NCI-H748 treated with DMSO at 0.1 percent for 48 hours (cell line): ENCODE measurements around the gene RFPL4A.
A peak's percentile ranks its signal among the peaks of the same experiment; 100 is the strongest.
"Not testable (repeated sequence)": the region's sequence is repeated elsewhere in the genome, so short reads cannot be mapped to it uniquely, and the experiment has no call there.

Experiments
- DNase-seq: peaks from one replicate; lab custom pipeline; 2025; lab: John Stamatoyannopoulos, UW

The RFPL4A gene

DNA sequence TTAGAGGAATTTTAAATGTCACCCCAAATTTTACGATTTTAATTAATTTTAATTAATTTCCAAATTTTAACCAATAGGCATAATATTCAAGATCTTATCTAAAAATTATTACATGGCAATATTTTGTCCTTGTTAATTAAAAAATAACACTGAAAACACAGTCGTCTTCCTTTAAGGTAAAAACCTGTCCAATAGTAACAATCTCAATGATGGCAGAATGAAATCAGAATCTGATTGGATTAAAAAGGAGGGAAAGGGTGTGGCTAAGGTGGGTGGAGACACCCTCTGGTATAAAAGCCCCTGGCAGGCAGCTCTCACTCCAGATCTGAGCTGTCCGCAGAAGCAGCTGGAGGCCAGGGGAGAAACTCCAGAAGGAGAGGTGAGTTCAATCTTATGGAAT, at the start of gene RFPL4A:
TSS of gene RFPL4A (plus strand) at position 301 of the 400 bp plus-strand sequence. CDS start 2,704 bp downstream, outside the sequence.
- not testable (repeated sequence) for DNase-seq

DNA sequence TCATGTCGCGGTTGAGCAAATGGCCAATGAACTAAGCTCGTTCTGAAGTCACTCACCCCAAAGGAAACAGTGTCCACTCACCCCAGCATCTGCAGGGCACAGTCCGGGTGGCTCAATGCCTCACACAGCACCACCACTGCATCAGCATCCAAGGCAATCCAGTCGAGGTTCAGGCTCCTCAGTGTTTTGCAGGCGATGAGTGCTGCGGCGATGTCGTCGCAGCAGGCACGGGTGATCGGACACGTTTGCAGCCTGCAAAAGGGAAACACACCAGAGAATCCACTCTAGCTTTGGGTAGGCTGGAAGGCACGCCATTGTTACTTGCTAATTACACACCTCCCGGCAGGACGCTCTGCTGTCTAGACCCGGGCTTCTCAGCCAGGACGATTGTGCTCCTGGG, 47.2 kb upstream of the RFPL4A start:
- DNase-seq, result no peak

DNA sequence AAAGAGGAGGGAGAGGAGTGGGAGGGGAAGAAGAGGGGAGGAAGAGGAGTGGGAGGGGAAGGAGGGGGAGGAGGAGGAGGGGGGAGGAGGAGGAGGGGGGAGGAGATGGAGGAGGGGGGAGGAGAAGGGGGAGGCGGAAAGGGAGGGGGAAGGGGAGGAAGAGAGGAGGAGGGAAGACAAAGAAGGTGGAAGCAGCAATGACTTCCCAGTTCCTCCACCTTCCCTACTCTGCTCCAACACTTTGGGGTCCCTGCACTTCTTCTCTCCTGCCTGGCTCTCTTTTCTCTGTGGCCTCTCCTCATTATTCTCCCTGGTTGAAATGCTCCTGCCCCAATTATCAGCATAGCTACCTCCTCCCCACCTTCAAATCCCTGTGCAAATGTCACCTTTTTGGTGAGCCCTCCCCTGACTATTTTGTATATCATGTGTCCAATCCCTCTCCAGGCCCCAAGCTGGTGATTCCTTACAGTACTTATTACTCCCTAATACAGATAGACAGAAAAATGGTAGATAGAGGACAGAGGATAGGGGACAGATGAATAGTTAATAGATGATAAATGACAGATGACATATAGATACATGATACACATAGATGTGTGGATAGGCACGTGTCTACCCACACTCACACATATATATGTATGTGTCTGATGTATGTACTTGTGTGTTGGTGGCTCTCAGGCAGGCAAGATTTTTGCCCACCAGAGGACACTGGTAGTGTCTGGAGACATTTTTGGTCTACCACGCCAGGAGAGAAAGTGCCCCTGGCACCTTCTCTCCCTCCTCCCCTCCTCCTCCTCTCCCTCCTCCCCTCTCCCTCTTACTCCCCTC, 45.9 kb upstream of the RFPL4A start:
- DNase-seq, result no peak

DNA sequence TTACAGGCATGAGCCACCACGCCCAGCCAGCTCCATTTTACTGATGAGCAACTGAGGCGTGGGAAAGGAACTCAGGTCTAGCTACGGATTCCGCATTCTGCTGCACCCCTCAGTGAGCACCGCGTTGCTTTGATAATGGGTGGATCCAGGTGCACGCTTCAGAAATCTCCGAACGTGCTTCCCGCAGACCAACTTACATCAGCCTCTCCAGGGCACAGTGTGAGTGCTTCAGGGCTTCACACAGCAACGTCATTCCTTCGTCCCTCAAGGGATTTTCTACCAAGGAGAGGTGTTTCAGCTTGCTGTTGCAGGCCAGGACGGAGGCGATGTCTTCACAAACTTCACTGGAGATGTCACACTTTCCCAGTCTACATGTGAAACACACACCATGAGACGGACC, 42.4 kb upstream of the RFPL4A start:
- DNase-seq, result no peak

DNA sequence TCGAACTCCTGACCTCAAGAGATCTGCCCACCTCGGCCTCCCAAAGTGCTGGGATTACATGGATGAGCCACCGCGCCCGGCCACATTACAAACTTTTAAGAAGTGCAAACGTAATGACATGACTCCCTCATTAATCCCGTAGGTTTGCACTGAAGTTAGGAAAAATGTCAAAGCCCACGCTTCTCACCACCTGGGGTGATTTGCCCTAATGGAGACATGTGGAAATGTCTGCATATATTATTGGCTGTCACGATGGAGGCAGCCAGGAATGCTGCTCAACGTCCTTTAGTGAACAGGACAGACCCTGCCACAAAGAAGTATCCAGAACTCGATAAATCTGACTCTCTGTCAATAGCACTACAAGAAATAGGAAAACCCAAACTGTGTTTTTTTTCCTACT, 41.6 kb upstream of the RFPL4A start:
- DNase-seq, result no peak

DNA sequence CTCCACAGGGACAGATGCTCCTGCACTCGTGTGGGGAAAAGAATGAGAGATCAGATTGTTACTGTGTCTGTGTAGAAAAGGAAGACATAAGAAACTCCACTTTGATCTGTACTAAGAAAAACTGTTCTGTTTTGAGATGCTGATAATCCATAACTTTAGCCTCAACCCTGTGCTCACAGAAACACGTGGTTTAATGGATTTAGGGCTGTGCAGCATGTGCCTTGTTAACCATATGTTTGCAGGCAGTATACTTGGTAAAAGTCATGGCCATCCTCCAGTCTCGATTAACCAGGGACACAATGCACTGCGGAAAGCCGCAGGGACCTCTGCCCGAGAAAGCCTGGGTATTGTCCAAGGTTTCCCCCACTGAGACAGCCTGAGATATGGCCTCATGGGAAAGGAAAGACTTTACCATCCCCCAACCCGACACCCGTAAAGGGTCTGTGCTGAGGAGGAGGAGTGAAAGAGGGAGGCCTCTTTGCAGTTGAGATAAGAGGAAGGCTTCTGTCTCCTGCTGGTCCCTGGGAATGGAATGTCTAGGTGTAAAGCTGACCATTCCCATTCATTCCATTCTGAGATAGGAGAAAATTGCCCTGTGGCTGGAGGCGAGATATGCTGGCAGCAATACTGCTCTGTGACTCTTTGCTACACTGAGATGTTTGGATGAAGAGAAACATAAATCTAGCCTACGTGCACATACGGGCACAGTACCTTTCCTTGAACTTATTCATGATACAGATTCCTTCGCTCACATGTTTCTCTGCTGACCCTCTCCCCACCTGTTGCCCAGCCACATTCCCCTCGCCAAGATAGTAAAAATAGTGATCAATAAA, 40.8 kb upstream of the RFPL4A start:
- not testable (repeated sequence) for DNase-seq

DNA sequence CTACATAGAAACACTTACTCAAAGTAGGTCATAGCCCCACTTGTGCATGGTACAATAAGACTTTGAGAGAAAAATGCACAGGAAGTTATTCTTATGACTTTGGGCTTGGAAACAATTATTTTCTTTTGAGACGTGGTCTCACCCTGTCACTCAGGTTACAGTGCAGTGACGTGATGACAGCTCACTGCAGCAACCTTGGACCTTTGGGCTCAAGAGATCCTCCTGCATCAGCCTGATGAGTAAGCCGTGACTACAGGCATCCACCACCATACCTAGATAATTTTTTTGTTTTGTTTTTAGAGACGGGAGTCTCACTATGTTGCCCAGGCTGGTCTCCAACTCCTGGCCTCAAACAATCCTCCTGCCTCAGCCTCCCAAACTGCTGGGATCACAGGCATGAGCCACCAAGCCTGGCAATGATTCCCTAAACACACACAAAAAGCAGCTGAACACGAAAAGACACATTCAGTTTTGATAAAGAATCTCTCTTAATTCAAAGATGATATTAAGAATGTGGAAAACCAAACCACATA, 38.6 kb upstream of the RFPL4A start:
- DNase-seq, result no peak

DNA sequence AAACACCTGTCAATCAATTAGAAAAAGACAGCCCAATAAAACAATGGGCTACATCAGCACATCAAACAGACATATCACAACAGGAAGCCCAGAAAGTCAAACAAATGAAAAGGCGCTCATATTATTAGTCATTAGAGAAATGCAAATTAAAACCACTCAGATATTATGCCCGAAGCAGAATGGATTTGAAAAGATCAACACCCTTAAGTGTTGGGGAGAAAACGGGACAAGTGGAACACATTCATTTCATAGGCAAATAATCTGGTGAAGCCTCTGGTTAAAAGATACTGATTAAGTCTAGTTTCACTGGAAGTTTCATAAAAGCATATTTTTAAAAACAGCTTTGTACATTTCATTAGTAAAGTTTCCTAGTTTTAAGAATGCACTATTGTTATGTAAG, 38.1 kb upstream of the RFPL4A start:
- no peak for DNase-seq

DNA sequence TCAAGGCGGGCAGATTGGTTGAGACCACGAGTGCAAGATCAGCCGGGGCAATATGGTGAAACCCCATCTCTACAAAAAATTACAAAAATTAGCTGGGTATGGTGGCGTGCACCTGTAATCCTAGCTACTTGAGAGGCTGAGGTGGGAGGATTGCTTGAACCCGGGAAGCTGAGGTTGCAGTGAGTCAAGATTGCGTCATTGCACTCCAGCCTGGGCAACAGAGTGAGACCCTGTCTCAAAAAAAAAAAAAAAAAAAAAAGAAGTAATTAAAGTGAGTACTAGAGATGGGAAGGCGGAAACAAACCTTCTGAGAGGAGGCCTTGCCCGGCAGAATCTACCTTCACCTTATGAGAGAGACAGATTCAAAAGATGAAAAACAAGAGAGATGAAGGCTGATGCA, 35.4 kb upstream of the RFPL4A start:
- DNase-seq, result no peak

DNA sequence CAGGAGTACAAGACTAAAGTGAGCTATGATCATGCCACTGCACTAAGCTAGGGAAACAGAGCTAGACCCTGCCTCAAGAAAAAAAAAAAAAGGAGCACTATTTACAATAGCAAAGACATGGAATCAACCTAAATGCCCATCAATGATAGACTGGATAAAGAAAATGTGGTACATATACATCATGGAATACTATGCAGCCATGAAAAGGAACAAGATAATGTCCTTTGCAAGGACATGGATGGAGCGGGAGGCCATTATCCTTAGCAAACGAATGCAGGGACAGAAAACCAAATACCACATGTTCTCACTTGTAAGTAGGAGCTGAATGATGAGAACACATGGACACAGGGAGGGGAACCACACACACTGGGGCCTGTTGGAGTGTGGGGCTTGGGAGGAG, 28.5 kb upstream of the RFPL4A start:
- DNase-seq, result not testable (repeated sequence)

DNA sequence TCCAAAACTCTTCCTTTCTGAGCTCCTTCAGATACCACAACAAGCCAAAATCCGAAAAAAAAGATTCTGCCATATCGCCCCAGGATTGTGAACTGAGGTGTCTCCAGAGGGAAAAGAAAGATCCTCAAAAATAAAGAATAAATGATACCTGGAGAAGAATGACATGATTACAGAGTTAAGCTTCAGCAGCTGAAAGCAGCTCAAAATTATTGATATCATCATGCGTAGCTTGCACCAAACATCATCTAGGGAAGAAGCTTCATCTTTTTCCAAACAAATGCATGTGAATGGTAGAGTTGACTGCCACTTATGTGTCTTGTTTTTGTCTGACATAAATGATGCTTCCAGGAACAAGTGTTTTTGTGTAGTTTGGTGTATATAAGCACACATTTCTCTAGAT, 20.6 kb upstream of the RFPL4A start, which contains the start of gene NLRP9:
TSS of gene NLRP9 (minus strand) at position 101 of the 400 bp plus-strand sequence. CDS start at position 73, 28 bp downstream.
- DNase-seq, result no peak

DNA sequence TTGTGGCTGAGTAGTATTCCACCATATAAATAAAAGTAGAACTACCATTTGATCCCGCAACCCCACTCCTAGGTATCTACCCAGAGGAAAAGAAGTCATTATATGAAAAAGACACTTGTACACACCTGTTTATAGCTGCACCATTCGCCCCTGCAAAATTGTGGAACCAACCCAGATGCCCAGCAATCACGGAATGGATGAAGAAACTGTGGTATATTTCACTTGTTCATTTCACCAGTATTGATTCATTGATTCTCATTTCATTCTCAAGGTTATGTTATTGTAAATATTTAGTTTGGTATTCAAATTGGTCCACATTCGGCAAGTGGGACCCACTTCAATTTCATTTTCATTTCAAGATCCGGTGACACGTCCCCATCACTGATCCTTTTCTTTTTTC, 8.2 kb upstream of the RFPL4A start:
- no peak for DNase-seq

DNA sequence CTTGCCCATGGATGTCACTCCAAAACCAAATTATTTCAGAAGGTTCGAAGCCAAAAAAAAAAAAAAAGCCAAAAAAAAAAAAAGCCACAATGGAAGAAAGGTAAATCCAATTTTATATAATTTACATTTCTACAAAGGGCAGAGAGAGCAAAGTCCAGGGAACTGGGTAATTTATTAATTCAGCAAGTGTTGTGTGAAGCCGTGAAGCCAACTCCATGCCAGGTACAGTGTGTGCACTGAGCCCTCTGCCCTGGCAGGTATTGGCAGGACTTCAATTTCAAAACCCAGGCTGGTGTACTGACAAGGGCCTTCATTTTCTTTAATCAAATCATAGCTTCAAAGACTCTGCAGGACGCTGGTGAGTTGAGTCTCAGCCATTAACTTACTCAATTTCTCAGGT, 5.5 kb upstream of the RFPL4A start:
- no peak for DNase-seq

DNA sequence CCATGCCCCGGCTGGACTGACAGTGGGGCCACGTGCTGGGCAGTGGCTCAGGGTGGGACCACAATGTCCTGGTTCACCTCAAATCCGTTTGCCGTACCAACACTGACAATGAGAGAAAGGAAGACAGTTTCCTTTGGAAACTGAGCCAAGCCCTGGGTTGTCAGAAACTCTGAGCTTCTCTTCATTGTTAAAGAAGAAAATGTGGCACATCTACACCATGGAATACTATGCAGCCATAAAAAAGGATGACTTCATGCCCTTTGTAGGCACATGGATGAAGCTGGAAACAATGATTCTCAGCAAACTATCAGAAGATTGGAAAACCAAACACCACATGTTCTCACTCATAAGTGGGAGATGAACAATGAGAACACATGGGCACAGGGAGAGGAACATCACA, 2.1 kb upstream of the RFPL4A start:
- DNase-seq, result not testable (repeated sequence)

DNA sequence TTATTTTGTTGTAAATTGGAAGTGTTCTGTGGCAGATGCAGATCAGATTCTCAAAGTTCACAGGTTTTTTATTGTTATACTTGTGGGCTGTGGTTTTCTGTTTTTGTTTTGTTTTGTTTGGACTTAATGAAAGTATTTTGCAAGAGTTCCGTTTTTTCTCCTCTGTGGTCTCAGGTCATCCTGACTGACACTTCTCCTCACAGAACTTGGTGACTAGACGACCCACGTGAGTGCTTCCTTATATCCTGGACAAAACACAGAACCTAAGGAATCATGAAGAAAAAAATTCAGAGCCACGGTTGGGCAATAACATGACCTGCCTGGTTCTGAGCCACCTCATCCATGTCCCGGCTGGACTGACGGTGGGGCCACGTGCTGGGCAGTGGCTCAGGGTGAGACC, 7.6 kb downstream of the RFPL4A start:
- no peak for DNase-seq

DNA sequence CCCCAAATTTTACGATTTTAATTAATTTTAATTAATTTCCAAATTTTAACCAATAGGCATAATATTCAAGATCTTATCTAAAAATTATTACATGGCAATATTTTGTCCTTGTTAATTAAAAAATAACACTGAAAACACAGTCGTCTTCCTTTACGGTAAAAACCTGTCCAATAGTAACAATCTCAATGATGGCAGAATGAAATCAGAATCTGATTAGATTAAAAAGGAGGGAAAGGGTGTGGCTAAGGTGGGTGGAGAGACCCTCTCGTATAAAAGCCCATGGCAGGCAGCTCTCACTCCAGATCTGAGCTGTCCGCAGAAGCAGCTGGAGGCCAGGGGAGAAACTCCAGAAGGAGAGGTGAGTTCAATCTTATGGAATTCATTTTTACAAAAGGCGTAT, 9.9 kb downstream of the RFPL4A start, which contains the start of gene RFPL4AL1:
TSS of gene RFPL4AL1 (plus strand) at position 301 of the 400 bp plus-strand sequence. CDS start 2,687 bp downstream, outside the sequence.
- not testable (repeated sequence) for DNase-seq

DNA sequence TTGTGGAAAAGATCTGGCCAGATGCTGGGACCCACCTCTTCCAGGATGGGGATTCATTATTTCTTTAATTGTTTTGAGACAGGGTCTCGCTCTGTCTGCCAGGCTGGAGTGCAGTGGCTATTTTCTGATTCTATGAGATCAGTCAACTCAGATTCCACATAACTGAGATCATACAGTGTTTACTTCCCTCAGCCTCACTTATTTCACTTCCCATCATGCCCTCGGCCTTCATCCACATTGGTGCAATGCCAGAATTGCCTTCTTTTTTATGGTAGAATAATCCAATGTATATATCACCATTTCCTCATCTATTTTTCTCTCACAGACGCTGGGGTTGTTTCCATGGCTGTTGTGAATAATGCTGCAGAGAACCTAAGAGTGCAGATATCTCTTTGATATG, 10.7 kb downstream of the RFPL4A start:
- DNase-seq, result not testable (repeated sequence)

DNA sequence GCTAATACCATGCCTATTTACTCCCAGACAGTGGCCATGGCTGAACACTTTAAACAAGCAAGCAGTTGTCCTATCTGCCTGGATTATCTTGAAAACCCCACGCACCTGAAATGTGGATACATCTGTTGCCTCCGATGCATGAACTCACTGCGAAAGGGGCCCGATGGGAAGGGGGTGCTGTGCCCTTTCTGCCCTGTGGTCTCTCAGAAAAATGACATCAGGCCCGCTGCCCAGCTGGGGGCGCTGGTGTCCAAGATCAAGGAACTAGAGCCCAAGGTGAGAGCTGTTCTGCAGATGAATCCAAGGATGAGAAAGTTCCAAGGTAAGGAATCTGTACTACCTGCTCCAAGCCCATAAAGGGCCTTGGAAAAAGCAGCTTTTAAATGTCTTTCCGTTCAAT, 18.6 kb downstream of the RFPL4A start:
- DNase-seq, result peak; percentile 29

DNA sequence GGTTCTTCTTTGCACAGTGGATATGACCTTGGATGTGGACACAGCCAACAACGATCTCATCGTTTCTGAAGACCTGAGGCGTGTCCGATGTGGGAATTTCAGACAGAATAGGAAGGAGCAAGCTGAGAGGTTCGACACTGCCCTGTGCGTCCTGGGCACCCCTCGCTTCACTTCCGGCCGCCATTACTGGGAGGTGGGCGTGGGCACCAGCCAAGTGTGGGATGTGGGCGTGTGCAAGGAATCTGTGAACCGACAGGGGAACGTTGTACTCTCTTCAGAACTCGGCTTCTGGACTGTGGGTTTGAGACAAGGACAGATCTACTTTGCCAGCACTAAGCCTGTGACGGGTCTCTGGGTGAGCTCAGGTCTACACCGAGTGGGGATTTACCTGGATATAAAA, 19.4 kb downstream of the RFPL4A start:
- DNase-seq, result no peak

DNA sequence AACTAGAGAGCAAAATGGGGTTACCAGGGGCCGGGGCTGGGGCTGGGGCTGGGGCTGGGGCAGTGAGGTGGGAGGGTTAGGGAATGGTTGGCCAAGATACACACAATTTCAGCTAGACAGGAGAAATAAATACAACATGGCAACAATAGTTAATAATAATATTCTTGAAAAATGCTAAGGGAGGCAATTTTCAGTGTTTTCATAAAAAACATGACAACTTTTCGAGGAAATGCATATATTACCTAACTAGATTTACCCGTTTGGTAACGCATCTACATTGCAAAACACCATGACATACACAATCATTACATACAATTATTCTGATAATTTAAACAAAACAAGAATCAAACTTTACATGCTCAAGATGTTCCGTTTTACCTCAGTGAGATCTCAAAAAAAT, 22.2 kb downstream of the RFPL4A start:
- DNase-seq, result no peak

DNA sequence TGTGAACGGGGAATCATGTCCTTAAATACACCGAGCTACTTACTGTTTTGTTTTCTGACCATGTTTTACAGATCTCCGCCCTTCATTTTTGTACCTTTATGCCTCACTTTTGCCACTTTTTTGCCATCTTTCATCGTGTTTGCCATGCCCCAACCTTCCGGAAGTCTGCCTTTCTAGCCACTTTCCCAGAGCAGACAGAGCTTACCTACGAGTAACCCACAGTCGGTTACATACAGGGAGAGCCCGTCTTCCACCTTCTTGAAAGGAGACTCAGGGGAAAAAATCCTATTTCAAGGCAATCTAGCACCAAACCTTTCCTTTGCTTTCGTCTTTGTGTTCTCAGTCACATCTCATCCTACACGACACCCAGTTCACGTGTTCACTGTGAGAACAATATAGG, 36.1 kb downstream of the RFPL4A start:
- no peak for DNase-seq

DNA sequence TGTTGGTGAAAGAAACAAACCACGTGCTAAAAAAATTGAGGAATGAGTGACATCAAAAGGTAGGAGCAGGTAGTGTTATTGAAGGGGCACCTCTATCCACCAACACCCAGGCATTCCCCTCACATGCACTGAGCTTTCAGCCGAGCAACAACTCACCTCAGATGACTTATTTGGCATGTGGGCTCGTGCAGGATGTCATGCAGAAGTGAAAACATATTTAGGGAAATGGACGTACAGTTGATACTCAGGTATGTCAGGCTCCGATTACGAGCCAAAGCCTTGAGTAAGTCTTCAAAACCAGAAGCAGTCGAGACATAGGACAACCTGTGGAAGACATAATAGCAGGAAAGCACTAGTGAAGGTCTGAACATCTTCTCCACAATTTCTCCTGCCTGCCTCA, 42.5 kb downstream of the RFPL4A start:
- no peak for DNase-seq

DNA sequence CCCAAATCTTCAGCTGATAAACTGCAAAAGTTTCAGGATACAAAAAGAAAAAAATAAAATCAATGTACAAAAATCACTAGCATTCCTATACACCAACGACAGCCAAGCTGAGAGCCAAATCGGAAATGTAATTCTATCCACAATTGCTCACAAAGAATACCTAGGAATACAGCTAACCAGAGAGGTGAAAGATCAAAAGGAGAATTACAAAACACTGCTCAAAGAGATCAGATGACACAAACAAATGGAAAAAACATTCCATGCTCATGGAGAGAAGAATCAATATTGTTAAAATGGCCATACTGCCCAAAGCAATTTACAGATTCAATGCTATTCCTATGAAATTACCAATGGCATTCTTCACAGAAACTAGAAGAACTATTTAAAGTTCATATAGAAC, 43.4 kb downstream of the RFPL4A start:
- no peak for DNase-seq
